ENCODE results near the gene PPP3CA. TPM values are rescaled to one million over a fixed set of nuclear protein-coding genes. Genes with fewer than 3 reads are reported as not detected.

PPP3CA gene
- total RNA-seq, 4 donors from 2014 or later: 19.0 to 39.6 (median 20.3) TPM

- no peak for DNase-seq
- H3K27ac ChIP-seq: peak overlapping the region in 1 of 4 donors; percentile 8
- no peak overlapping the region for H3K4me3 ChIP-seq
- H3K36me3 ChIP-seq: no peaks in the 10 kb centered on the region
- peaks cover 0 to 7% (median 3%) of the 10 kb centered on the region in 4 donors for H3K4me1 ChIP-seq
- no peak for TF ChIP-seq POLR2A (IDR thresholded peaks at IDR 0.05)
- no peak for TF ChIP-seq CTCF (IDR thresholded peaks at IDR 0.05)
- H3K27me3 ChIP-seq: no peaks in the 10 kb centered on the region
- H3K9me3 ChIP-seq: no peaks in the 10 kb centered on the region
These were observed 9.6 kb upstream of the PPP3CA start for GRCh38 chr4:101356928-101357327.

GRCh38 chr4:101355767-101356702 lies 8.7 kb upstream of the PPP3CA start:
- Histone ChIP-seq H3K36me3 (no peaks in the 10 kb centered on the region), H3K27ac (peak overlapping the region in 2 of 4 donors; percentile 8 to 36), H3K4me3 (no peak overlapping the region), H3K4me1 (peaks cover 0 to 7% (median 3%) of the 10 kb centered on the region in 4 donors), H3K27me3 (no peaks in the 10 kb centered on the region), H3K9me3 (no peaks in the 10 kb centered on the region)
- DNase-seq: no peak
- TF ChIP-seq CTCF (IDR thresholded peaks at IDR 0.05): no peak
- no peak for TF ChIP-seq POLR2A (IDR thresholded peaks at IDR 0.05)

GRCh38 chr4:101355246-101355645 lies 7.9 kb upstream of the PPP3CA start:
- Histone ChIP-seq H3K27me3 (no peaks in the 10 kb centered on the region), H3K9me3 (no peaks in the 10 kb centered on the region), H3K4me1 (peaks cover 0 to 7% (median 3%) of the 10 kb centered on the region in 4 donors), H3K27ac (no peak overlapping the region), H3K4me3 (no peak overlapping the region), H3K36me3 (no peaks in the 10 kb centered on the region)
- DNase-seq: no peak
- TF ChIP-seq CTCF (IDR thresholded peaks at IDR 0.05) (no peak), POLR2A (IDR thresholded peaks at IDR 0.05) (no peak)

GRCh38 chr4:101349801-101350064 lies 2.4 kb upstream of the PPP3CA start:
- Histone ChIP-seq H3K9me3 (no peaks in the 10 kb centered on the region), H3K27ac (no peak overlapping the region), H3K27me3 (no peaks in the 10 kb centered on the region), H3K4me1 (peaks cover 0 to 17% (median 0%) of the 10 kb centered on the region in 4 donors), H3K4me3 (no peak overlapping the region), H3K36me3 (no peaks in the 10 kb centered on the region)
- DNase-seq: no peak
- TF ChIP-seq CTCF (IDR thresholded peaks at IDR 0.05): no peak
- no peak for TF ChIP-seq POLR2A (IDR thresholded peaks at IDR 0.05)

- peak overlapping the region in 1 of 4 donors; percentile 97 for H3K4me3 ChIP-seq
- H3K9me3 ChIP-seq: no peaks in the 10 kb centered on the region
- peaks cover 0 to 22% (median 0%) of the 10 kb centered on the region in 4 donors for H3K4me1 ChIP-seq
- no peaks in the 10 kb centered on the region for H3K27me3 ChIP-seq
- peak in 1 of 3 donors; percentile 45 for DNase-seq
- TF ChIP-seq POLR2A (IDR thresholded peaks at IDR 0.05) (no peak), CTCF (IDR thresholded peaks at IDR 0.05) (no peak)
- peak overlapping the region in 2 of 4 donors; percentile 86 to 96 for H3K27ac ChIP-seq
- no peaks in the 10 kb centered on the region for H3K36me3 ChIP-seq
These were observed 1.9 kb upstream of the PPP3CA start for GRCh38 chr4:101348995-101349800.

Measured in Peyer's patch (tissue), 4 donors.